GM21423 (cell line): ENCODE results near the gene NEFH.

Source experiments
- ATAC-seq: cut with Tn5 transposase; IDR thresholded peaks from one replicate; pipeline ENCODE4 v1.9.1; 2021; ENCODE audit warnings: mild to moderate bottlenecking, moderate library complexity; ENCODE audit not compliant: unreplicated experiment

The NEFH gene

GRCh38 chr22:29459773-29460172 lies 20.2 kb upstream of the NEFH start:
- ATAC-seq: no peak

- ATAC-seq: no peak
Measured at GRCh38 chr22:29461263-29461662, 18.8 kb upstream of the NEFH start.

GRCh38 chr22:29463629-29464028 lies 16.4 kb upstream of the NEFH start:
- ATAC-seq: no peak

GRCh38 chr22:29464581-29464980 lies 15.4 kb upstream of the NEFH start:
- no peak for ATAC-seq

GRCh38 chr22:29469755-29470154 lies 10.3 kb upstream of the NEFH start:
- ATAC-seq: no peak

- ATAC-seq: no peak
Measured at GRCh38 chr22:29470159-29470855, 9.7 kb upstream of the NEFH start.

GRCh38 chr22:29473001-29473400 lies 7.0 kb upstream of the NEFH start:
- no peak for ATAC-seq

GRCh38 chr22:29475550-29475949 lies 4.5 kb upstream of the NEFH start:
- no peak for ATAC-seq

- no peak for ATAC-seq
Measured at GRCh38 chr22:29476116-29476515, 3.9 kb upstream of the NEFH start.

GRCh38 chr22:29477723-29478318 lies 2.2 kb upstream of the NEFH start:
- no peak for ATAC-seq

- ATAC-seq: no peak
Measured at GRCh38 chr22:29478326-29479276, 1.4 kb upstream of the NEFH start.

GRCh38 chr22:29480262-29480511 lies 169 bp downstream of the NEFH start:
- no peak for ATAC-seq

GRCh38 chr22:29480512-29481264 lies 670 bp downstream of the NEFH start:
- ATAC-seq: no peak

GRCh38 chr22:29481265-29482000 lies 1.4 kb downstream of the NEFH start:
- ATAC-seq: no peak

- ATAC-seq: no peak
Measured at GRCh38 chr22:29482253-29482652, 2.2 kb downstream of the NEFH start.

- ATAC-seq: no peak
Measured at GRCh38 chr22:29482726-29483125, 2.7 kb downstream of the NEFH start.

GRCh38 chr22:29483254-29483653 lies 3.2 kb downstream of the NEFH start:
- no peak for ATAC-seq

- no peak for ATAC-seq
Measured at GRCh38 chr22:29484642-29485041, 4.6 kb downstream of the NEFH start.

- no peak for ATAC-seq
Measured at GRCh38 chr22:29485448-29485847, 5.4 kb downstream of the NEFH start.

- ATAC-seq: no peak
Measured at GRCh38 chr22:29487426-29487986, 7.5 kb downstream of the NEFH start.
